ENCODE measurements around the gene ASMT.
"Not testable (repeated sequence)": the region's sequence is repeated elsewhere in the genome, so short reads cannot be mapped to it uniquely, and the experiment has no call there.

ASMT gene

DNA sequence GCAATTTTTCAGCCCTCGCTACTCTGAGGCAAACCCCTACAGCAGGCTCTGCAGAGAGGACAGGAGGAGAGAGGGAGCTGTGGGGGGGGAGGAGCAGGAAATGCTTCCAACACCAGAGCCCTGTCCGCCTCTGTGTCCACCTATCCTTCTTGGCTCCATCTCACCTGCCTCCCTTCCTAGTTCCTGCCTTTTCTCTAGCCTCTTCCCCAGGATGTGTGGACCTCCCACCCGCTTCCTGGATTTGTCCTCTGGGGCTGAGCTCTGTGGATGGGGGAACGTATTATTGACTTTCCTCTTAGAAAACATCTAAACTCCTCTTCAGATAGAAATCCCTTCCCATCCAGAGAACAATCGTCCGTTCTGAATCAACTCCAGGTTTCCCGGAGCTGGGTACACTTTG lies 14.4 kb downstream of the ASMT start:
- TF ChIP-seq, protein P1, sequence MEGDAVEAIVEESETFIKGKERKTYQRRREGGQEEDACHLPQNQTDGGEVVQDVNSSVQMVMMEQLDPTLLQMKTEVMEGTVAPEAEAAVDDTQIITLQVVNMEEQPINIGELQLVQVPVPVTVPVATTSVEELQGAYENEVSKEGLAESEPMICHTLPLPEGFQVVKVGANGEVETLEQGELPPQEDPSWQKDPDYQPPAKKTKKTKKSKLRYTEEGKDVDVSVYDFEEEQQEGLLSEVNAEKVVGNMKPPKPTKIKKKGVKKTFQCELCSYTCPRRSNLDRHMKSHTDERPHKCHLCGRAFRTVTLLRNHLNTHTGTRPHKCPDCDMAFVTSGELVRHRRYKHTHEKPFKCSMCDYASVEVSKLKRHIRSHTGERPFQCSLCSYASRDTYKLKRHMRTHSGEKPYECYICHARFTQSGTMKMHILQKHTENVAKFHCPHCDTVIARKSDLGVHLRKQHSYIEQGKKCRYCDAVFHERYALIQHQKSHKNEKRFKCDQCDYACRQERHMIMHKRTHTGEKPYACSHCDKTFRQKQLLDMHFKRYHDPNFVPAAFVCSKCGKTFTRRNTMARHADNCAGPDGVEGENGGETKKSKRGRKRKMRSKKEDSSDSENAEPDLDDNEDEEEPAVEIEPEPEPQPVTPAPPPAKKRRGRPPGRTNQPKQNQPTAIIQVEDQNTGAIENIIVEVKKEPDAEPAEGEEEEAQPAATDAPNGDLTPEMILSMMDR (IDR thresholded peaks at IDR 0.05; ENCODE audit: low read depth, low read length): no peak
- H3K4me3 ChIP-seq (ENCODE audit: low read depth, low read length): no peak overlapping the region
- in situ Hi-C loops (cut with HindIII; ENCODE audit: low sequenced_read_pairs): no loop called here
- no peak for DNase-seq (ENCODE audit: low read depth, low spot score)

- TF ChIP-seq, protein P1 (IDR thresholded peaks at IDR 0.05; ENCODE audit: low read depth, low read length): no peak
- in situ Hi-C loops (cut with HindIII; ENCODE audit: low sequenced_read_pairs): no loop called here
- H3K4me3 ChIP-seq (ENCODE audit: low read depth, low read length): no peak overlapping the region
- DNase-seq (ENCODE audit: low read depth, low spot score): no peak
These were observed 31.1 kb downstream of the ASMT start for GRCh38 chrX:1646009-1646408.

GRCh38 chrX:1649621-1650020 lies 34.8 kb downstream of the ASMT start:
- peak overlapping the region; percentile 13 for H3K4me3 ChIP-seq (ENCODE audit: low read depth, low read length)
- in situ Hi-C loops (cut with HindIII; ENCODE audit: low sequenced_read_pairs): no loop called here
- TF ChIP-seq, protein P1 (IDR thresholded peaks at IDR 0.05; ENCODE audit: low read depth, low read length): no peak
- DNase-seq (ENCODE audit: low read depth, low spot score): peak; percentile 25

DNA sequence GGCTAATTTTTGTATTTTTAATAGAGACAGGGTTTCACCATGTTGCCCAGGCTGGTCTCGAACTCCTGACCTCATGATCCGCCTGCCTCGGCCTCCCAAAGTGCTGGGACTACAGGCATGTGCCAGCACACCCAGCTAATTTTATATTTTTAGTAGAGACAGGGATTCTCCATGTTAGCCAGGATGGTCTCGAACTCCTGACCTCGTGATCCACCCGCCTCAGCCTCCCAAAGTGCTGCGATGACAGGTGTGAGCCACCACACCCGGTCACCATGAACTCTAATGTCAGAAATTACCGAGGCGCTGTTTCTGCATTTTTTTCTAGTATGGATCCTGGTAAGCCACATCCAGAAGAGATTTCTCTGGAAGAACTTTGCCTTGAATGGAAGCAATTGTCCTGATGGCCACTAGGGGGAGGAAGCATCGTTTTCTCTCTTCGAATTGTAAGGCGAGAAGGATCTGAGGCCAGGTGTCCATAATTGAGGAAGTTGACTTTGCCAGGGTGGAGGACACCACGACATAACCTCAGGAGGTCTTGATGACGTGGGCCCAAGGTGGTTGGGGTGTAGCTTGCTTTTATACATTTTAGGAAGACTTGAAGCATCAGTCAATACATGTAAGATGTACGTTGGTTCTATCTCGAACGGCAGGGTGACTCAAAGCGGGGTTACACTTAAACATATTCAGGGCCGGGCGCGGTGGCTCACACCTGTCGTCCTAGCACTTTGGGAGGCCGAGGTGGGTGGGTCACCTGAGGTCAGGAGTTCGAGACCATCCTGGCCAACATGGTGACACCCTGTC lies 37.4 kb downstream of the ASMT start:
- in situ Hi-C loops (cut with HindIII; ENCODE audit: low sequenced_read_pairs); H3K4me3 ChIP-seq (ENCODE audit: low read depth, low read length): not testable (repeated sequence)
- peak; percentile 60 for DNase-seq (ENCODE audit: low read depth, low spot score)
- TF ChIP-seq, protein P1 (IDR thresholded peaks at IDR 0.05; ENCODE audit: low read depth, low read length): peak; percentile 90

GRCh38 chrX:1656379-1656778 lies 41.5 kb downstream of the ASMT start:
- in situ Hi-C loops (cut with HindIII; ENCODE audit: low sequenced_read_pairs): no loop called here
- TF ChIP-seq, protein P1 (IDR thresholded peaks at IDR 0.05; ENCODE audit: low read depth, low read length): no peak
- DNase-seq (ENCODE audit: low read depth, low spot score): no peak
- H3K4me3 ChIP-seq (ENCODE audit: low read depth, low read length): no peak overlapping the region

DNA sequence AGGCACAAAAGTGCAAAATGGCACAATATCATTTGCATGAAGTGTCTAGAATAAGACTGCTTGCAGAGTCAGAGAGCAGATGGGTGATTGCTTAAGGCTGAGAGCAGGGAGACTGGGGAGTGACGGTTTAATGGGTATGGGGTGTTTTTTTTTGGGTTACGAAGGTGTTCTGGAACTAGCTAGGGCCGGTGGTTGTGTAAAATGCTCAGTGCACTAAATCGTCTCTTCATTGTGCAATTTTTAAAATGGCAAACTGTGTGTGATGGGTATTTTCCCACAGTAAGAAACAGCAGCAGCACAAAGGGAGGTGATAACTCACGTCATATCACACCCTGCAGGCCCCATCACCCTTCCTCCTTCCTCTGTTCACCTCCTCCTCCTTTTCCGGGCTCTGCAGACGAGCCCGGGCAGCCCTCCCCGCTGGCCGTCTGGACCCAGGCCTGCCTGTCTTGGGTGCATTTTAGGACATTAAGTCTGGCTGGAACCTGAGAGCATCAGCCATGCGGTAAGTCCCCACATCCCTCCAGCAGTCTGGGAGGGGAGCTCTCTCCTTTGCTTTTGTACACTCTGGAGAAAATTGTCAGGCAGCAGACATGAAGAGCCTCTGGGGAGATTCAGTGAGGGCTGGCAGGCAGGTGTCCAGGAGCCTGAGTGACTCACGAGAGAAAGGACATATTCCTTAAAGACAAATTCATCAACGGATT lies 42.7 kb downstream of the ASMT start:
- no peak overlapping the region for H3K4me3 ChIP-seq (ENCODE audit: low read depth, low read length)
- in situ Hi-C loops (cut with HindIII; ENCODE audit: low sequenced_read_pairs): no loop called here
- DNase-seq (ENCODE audit: low read depth, low spot score): peak; percentile 42
- TF ChIP-seq, protein P1 (IDR thresholded peaks at IDR 0.05; ENCODE audit: low read depth, low read length): peak; percentile 5

Data from astrocyte of the spinal cord (primary cell).